Ovary (tissue), 1 donor: Measurements from ENCODE around the gene KLRF2.

Experiments
- EP300 ChIP-seq: sonication (generic); formaldehyde crosslinking; IDR thresholded peaks from one replicate; pipeline ENCODE4 v1.6.1; 2017; ENCODE audit warnings: antibody characterized with exemption
- POLR2A ChIP-seq: fragments of 450-650 bp; IDR thresholded peaks from one replicate; pipeline ENCODE4 v1.6.1; 2017; ENCODE audit warnings: antibody characterized with exemption, mild to moderate bottlenecking, moderate library complexity

- TF ChIP-seq EP300 (no peak), POLR2A (no peak)
Measured at GRCh38 chr12:9888665-9889273, 7.5 kb downstream of the KLRF2 start.
